OCI-LY7 (cell line): ENCODE data around the gene KRT76.

Experiments
- EZH2phosphoT487 ChIP-seq: fragments of 200-600 bp; sonication (generic); IDR thresholded peaks from 2 replicates; pipeline ENCODE4 v1.6.1; 2018; ENCODE audit warnings: low read depth, borderline replicate concordance, mild to moderate bottlenecking, mixed run types, antibody characterized with exemption, low read length, moderate library complexity, mixed read lengths
- TF ChIP-seq, protein P1 (sequence below): fragments of 200-600 bp; sonication (generic); conservative IDR thresholded peaks from 2 replicates; pipeline ENCODE4 v1.5.1; 2014; ENCODE audit warnings: mild to moderate bottlenecking, antibody characterized with exemption, low read length, moderate library complexity, mixed read lengths

DNA sequence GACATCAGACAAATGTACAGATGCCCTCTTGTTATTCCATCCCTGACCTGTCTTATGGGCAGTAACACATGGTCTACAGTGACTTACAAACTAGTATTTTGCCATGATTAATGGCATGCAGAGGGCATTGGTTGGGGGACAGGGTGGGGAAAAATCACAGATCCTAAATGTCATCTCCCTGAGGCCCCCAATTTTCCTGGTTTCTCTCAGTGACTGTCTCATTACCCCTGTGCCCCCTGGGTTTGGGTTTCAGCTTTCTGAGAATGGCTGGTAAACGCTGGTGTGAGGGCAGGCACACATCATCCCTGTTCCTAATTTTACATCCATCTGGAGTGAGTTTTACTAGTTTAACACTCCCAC is 10.1 kb downstream of the KRT76 start:
- TF ChIP-seq EZH2phosphoT487: no peak
- TF ChIP-seq, protein P1, sequence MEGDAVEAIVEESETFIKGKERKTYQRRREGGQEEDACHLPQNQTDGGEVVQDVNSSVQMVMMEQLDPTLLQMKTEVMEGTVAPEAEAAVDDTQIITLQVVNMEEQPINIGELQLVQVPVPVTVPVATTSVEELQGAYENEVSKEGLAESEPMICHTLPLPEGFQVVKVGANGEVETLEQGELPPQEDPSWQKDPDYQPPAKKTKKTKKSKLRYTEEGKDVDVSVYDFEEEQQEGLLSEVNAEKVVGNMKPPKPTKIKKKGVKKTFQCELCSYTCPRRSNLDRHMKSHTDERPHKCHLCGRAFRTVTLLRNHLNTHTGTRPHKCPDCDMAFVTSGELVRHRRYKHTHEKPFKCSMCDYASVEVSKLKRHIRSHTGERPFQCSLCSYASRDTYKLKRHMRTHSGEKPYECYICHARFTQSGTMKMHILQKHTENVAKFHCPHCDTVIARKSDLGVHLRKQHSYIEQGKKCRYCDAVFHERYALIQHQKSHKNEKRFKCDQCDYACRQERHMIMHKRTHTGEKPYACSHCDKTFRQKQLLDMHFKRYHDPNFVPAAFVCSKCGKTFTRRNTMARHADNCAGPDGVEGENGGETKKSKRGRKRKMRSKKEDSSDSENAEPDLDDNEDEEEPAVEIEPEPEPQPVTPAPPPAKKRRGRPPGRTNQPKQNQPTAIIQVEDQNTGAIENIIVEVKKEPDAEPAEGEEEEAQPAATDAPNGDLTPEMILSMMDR: no peak
